ENCODE measurements around the gene ABO.
"Not testable (repeated sequence)": the region's sequence is repeated elsewhere in the genome, so short reads cannot be mapped to it uniquely, and the experiment has no call there.

- TF ChIP-seq MAX (IDR thresholded peaks at IDR 0.05); RXRA (IDR thresholded peaks at IDR 0.05); TAF1 (conservative IDR thresholded peaks at IDR 0.05); YY1 (IDR thresholded peaks at IDR 0.05); ATF3 (IDR thresholded peaks at IDR 0.05); CTCF (IDR thresholded peaks at IDR 0.05; ENCODE audit: low read depth, low read length, missing input control); JUND (IDR thresholded peaks at IDR 0.05); NR2F2 (IDR thresholded peaks at IDR 0.05); FOXA2 (IDR thresholded peaks at IDR 0.05); HNF4G (IDR thresholded peaks at IDR 0.05); REST (IDR thresholded peaks at IDR 0.05); SP1 (IDR thresholded peaks at IDR 0.05): not testable (repeated sequence)
These were observed 8.4 kb upstream of the ABO start for GRCh38 chr9:133283255-133284032.
